GDM1 (cell line): ENCODE results near the gene KCNMB4.
"Not testable (repeated sequence)": the region's sequence is repeated elsewhere in the genome, so short reads cannot be mapped to it uniquely, and the experiment has no call there.

Experiments
- DNase-seq: peaks from one replicate; lab custom pipeline; 2025; lab: John Stamatoyannopoulos, UW

Gene KCNMB4

GRCh38 chr12:70372881-70373280 lies 6.8 kb downstream of the KCNMB4 start:
- DNase-seq: no peak

- DNase-seq: no peak
Observed at GRCh38 chr12:70379846-70380245, 13.8 kb downstream of the KCNMB4 start.

- no peak for DNase-seq
Observed at GRCh38 chr12:70383484-70383883, 17.4 kb downstream of the KCNMB4 start.

- no peak for DNase-seq
Observed at GRCh38 chr12:70383886-70384285, 17.8 kb downstream of the KCNMB4 start.

- no peak for DNase-seq
Observed at GRCh38 chr12:70386771-70387170, 20.7 kb downstream of the KCNMB4 start.

- DNase-seq: no peak
Observed at GRCh38 chr12:70389678-70390077, 23.6 kb downstream of the KCNMB4 start.

- not testable (repeated sequence) for DNase-seq
Observed at GRCh38 chr12:70392631-70393030, 26.5 kb downstream of the KCNMB4 start.

- DNase-seq: no peak
Observed at GRCh38 chr12:70393787-70394499, 27.9 kb downstream of the KCNMB4 start.

GRCh38 chr12:70398002-70398401 lies 31.9 kb downstream of the KCNMB4 start:
- no peak for DNase-seq

GRCh38 chr12:70398862-70399261 lies 32.8 kb downstream of the KCNMB4 start:
- DNase-seq: no peak

GRCh38 chr12:70399311-70399710 lies 33.2 kb downstream of the KCNMB4 start:
- DNase-seq: no peak

GRCh38 chr12:70400124-70400523 lies 34.0 kb downstream of the KCNMB4 start:
- no peak for DNase-seq

GRCh38 chr12:70402597-70402996 lies 36.5 kb downstream of the KCNMB4 start:
- no peak for DNase-seq

- no peak for DNase-seq
Observed at GRCh38 chr12:70403826-70404225, 37.7 kb downstream of the KCNMB4 start.

GRCh38 chr12:70408004-70408790 lies 42.1 kb downstream of the KCNMB4 start:
- no peak for DNase-seq

- DNase-seq: no peak
Observed at GRCh38 chr12:70415987-70416386, 49.9 kb downstream of the KCNMB4 start.

GRCh38 chr12:70417121-70417520 lies 51.0 kb downstream of the KCNMB4 start:
- DNase-seq: no peak

- no peak for DNase-seq
Observed at GRCh38 chr12:70418101-70418500, 52.0 kb downstream of the KCNMB4 start.

- no peak for DNase-seq
Observed at GRCh38 chr12:70422631-70423030, 56.5 kb downstream of the KCNMB4 start.

GRCh38 chr12:70426620-70427019 lies 60.5 kb downstream of the KCNMB4 start:
- no peak for DNase-seq

- no peak for DNase-seq
Observed at GRCh38 chr12:70427611-70428010, 61.5 kb downstream of the KCNMB4 start.

GRCh38 chr12:70430400-70430799 lies 64.3 kb downstream of the KCNMB4 start:
- no peak for DNase-seq

GRCh38 chr12:70436836-70437235 lies 70.7 kb downstream of the KCNMB4 start:
- DNase-seq: no peak
